GM19193 (cell line): Measurements from ENCODE around the gene HEATR5A.

Experiments used
- POLR2A ChIP-seq: IDR thresholded peaks from 4 replicates; pipeline ENCODE4 v1.6.1; 2011; ENCODE audit not compliant: insufficient read depth, insufficient read length; ENCODE audit errors: extremely low read depth

Gene HEATR5A

GRCh38 chr14:31435276-31435675, 14.9 kb upstream of the HEATR5A start:
- no peak for TF ChIP-seq POLR2A

- no peak for TF ChIP-seq POLR2A
Measured at GRCh38 chr14:31430634-31431264, 10.4 kb upstream of the HEATR5A start.

- TF ChIP-seq POLR2A = no peak
Measured at GRCh38 chr14:31429791-31430190, 9.4 kb upstream of the HEATR5A start.

GRCh38 chr14:31428011-31428410, 7.7 kb upstream of the HEATR5A start:
- TF ChIP-seq POLR2A = no peak

GRCh38 chr14:31426663-31427062, 6.3 kb upstream of the HEATR5A start:
- no peak for TF ChIP-seq POLR2A

- TF ChIP-seq POLR2A = no peak
Measured at GRCh38 chr14:31425905-31426304, 5.6 kb upstream of the HEATR5A start.

- no peak for TF ChIP-seq POLR2A
Measured at GRCh38 chr14:31421200-31421599, 850 bp upstream of the HEATR5A start.

- no peak for TF ChIP-seq POLR2A
Measured at GRCh38 chr14:31419967-31420318, 407 bp downstream of the HEATR5A start.

- no peak for TF ChIP-seq POLR2A
Measured at GRCh38 chr14:31419179-31419966, 977 bp downstream of the HEATR5A start.

GRCh38 chr14:31418440-31418839, 1.9 kb downstream of the HEATR5A start:
- TF ChIP-seq POLR2A = no peak

- no peak for TF ChIP-seq POLR2A
Measured at GRCh38 chr14:31414190-31414833, 6.0 kb downstream of the HEATR5A start.

GRCh38 chr14:31411218-31411727, 9.1 kb downstream of the HEATR5A start:
- TF ChIP-seq POLR2A = no peak

- TF ChIP-seq POLR2A = no peak
Measured at GRCh38 chr14:31410048-31410650, 10.2 kb downstream of the HEATR5A start.

- no peak for TF ChIP-seq POLR2A
Measured at GRCh38 chr14:31408421-31408820, 11.9 kb downstream of the HEATR5A start.

GRCh38 chr14:31405599-31406232, 14.6 kb downstream of the HEATR5A start:
- no peak for TF ChIP-seq POLR2A

- TF ChIP-seq POLR2A = no peak
Measured at GRCh38 chr14:31405106-31405505, 15.2 kb downstream of the HEATR5A start.

- TF ChIP-seq POLR2A = no peak
Measured at GRCh38 chr14:31403707-31404106, 16.6 kb downstream of the HEATR5A start.
